Mucosa of rectum (tissue), 2 donors: Measurements from ENCODE around the gene KRTAP9-8.
"Not testable (repeated sequence)": the region's sequence is repeated elsewhere in the genome, so short reads cannot be mapped to it uniquely, and the experiment has no call there.

ENCODE experiments used
- H3K27ac ChIP-seq, 2 donors: one replicate each; pipeline ENCODE4 v1.7.0; 2013; ENCODE audit warnings: inconsistent platforms in 2 of 2, low read depth in 2 of 2, low read length in 2 of 2
- H3K27me3 ChIP-seq, 2 donors: one replicate each; pipeline ENCODE4 v1.7.0; 2013; ENCODE audit warnings: low read length in 2 of 2; ENCODE audit not compliant: control insufficient read depth in 2 of 2, insufficient read depth in 2 of 2
- H3K36me3 ChIP-seq, 2 donors: one replicate each; pipeline ENCODE4 v1.7.0; 2013; ENCODE audit warnings: low read length in 2 of 2; ENCODE audit not compliant: control insufficient read depth in 2 of 2, insufficient read depth in 2 of 2
- H3K4me1 ChIP-seq, 2 donors: one replicate each; pipeline ENCODE4 v1.7.0; 2013; ENCODE audit warnings: low read length in 2 of 2, mild to moderate bottlenecking in 1 of 2; ENCODE audit not compliant: control insufficient read depth in 2 of 2, insufficient read depth in 2 of 2
- H3K4me3 ChIP-seq, 2 donors: one replicate each; pipeline ENCODE4 v1.7.0; 2013; ENCODE audit warnings: low read length in 2 of 2
- H3K9ac ChIP-seq, 2 donors: one replicate each; pipeline ENCODE4 v1.7.0; 2013; ENCODE audit warnings: low read length in 2 of 2, low read depth in 1 of 2, mild to moderate bottlenecking in 1 of 2
- H3K9me3 ChIP-seq, 2 donors: one replicate each; pipeline ENCODE4 v1.7.0; 2013; ENCODE audit warnings: low read length in 2 of 2; ENCODE audit not compliant: control insufficient read depth in 2 of 2
- donor health status: healthy.
- donor health status: Normal muscosa, but diverticular disease.

The KRTAP9-8 gene

GRCh38 chr17:41255381-41256290 lies 17.8 kb downstream of the KRTAP9-8 start, which contains the start of gene KRTAP9-9:
KRTAP9-9 (plus strand) TSS chr17:41255384.
- H3K27me3 ChIP-seq, result peaks cover 11 to 18% of the 10 kb centered on the region in 2 donors
- H3K9ac ChIP-seq, H3K36me3 ChIP-seq, H3K4me3 ChIP-seq, H3K4me1 ChIP-seq, H3K27ac ChIP-seq, H3K9me3 ChIP-seq: not testable (repeated sequence)

GRCh38 chr17:41256291-41256685 lies 18.5 kb downstream of the KRTAP9-8 start:
- Histone ChIP-seq H3K4me1 (no peaks in the 10 kb centered on the region), H3K27ac (no peak overlapping the region), H3K9ac (no peak overlapping the region), H3K36me3 (no peaks in the 10 kb centered on the region), H3K27me3 (peaks cover 9 to 18% of the 10 kb centered on the region in 2 donors), H3K4me3 (no peak overlapping the region), H3K9me3 (no peaks in the 10 kb centered on the region)

GRCh38 chr17:41258406-41258805 lies 20.6 kb downstream of the KRTAP9-8 start:
- Histone ChIP-seq H3K4me3 (no peak overlapping the region), H3K27me3 (peaks cover 14% of the 10 kb centered on the region in 2 donors), H3K9me3 (no peaks in the 10 kb centered on the region), H3K9ac (no peak overlapping the region), H3K36me3 (no peaks in the 10 kb centered on the region), H3K27ac (no peak overlapping the region), H3K4me1 (no peaks in the 10 kb centered on the region)

- Histone ChIP-seq H3K4me1 (no peaks in the 10 kb centered on the region), H3K36me3 (no peaks in the 10 kb centered on the region), H3K9ac (no peak overlapping the region), H3K4me3 (no peak overlapping the region), H3K27ac (no peak overlapping the region), H3K27me3 (peaks cover 2 to 10% of the 10 kb centered on the region in 2 donors), H3K9me3 (no peaks in the 10 kb centered on the region)
Observed at GRCh38 chr17:41263212-41263611, 25.4 kb downstream of the KRTAP9-8 start.

GRCh38 chr17:41264599-41264998 lies 26.8 kb downstream of the KRTAP9-8 start:
- no peaks in the 10 kb centered on the region for H3K9me3 ChIP-seq
- H3K9ac ChIP-seq, result no peak overlapping the region
- no peak overlapping the region for H3K27ac ChIP-seq
- H3K4me3 ChIP-seq, result no peak overlapping the region
- no peaks in the 10 kb centered on the region for H3K4me1 ChIP-seq
- peaks cover 0 to 10% of the 10 kb centered on the region in 2 donors for H3K27me3 ChIP-seq
- H3K36me3 ChIP-seq, result no peaks in the 10 kb centered on the region

GRCh38 chr17:41265078-41265477 lies 27.3 kb downstream of the KRTAP9-8 start, which contains the start of gene KRTAP9-6:
KRTAP9-6 (plus strand) TSS chr17:41265378; CDS start chr17:41265378, 0 bp downstream.
- Histone ChIP-seq H3K27me3 (peaks cover 0 to 10% of the 10 kb centered on the region in 2 donors), H3K4me1 (no peaks in the 10 kb centered on the region), H3K4me3 (no peak within 1 kb of the TSS), H3K27ac (no peak within 1 kb of the TSS), H3K36me3 (no peaks in the 10 kb centered on the region), H3K9ac (no peak within 1 kb of the TSS), H3K9me3 (no peaks in the 10 kb centered on the region)

- no peaks in the 10 kb centered on the region for H3K36me3 ChIP-seq
- H3K27ac ChIP-seq, result no peak overlapping the region
- no peak overlapping the region for H3K4me3 ChIP-seq
- H3K9me3 ChIP-seq, result no peaks in the 10 kb centered on the region
- H3K9ac ChIP-seq, result no peak overlapping the region
- H3K27me3 ChIP-seq, result peaks cover 0 to 6% of the 10 kb centered on the region in 2 donors
- H3K4me1 ChIP-seq, result no peaks in the 10 kb centered on the region
Observed at GRCh38 chr17:41267711-41268110, 29.9 kb downstream of the KRTAP9-8 start.

- not testable (repeated sequence) for H3K36me3 ChIP-seq, H3K4me1 ChIP-seq, H3K27ac ChIP-seq
Observed at GRCh38 chr17:41271323-41271722, 33.5 kb downstream of the KRTAP9-8 start.

GRCh38 chr17:41271858-41272257 lies 34.1 kb downstream of the KRTAP9-8 start:
- no peak overlapping the region for H3K27ac ChIP-seq
- no peak overlapping the region for H3K9ac ChIP-seq
- no peaks in the 10 kb centered on the region for H3K36me3 ChIP-seq
- no peaks in the 10 kb centered on the region for H3K9me3 ChIP-seq
- peaks cover 0 to 5% of the 10 kb centered on the region in 2 donors for H3K27me3 ChIP-seq
- no peaks in the 10 kb centered on the region for H3K4me1 ChIP-seq
- H3K4me3 ChIP-seq, result no peak overlapping the region

More at GRCh38 chr17:41271323-41271722, 33.5 kb downstream of the KRTAP9-8 start:
- H3K9ac ChIP-seq, H3K9me3 ChIP-seq, H3K4me3 ChIP-seq, H3K27me3 ChIP-seq: not testable (repeated sequence)

- not testable (repeated sequence) for H3K9me3 ChIP-seq, H3K4me3 ChIP-seq, H3K9ac ChIP-seq, H3K4me1 ChIP-seq, H3K27ac ChIP-seq, H3K36me3 ChIP-seq, H3K27me3 ChIP-seq
Observed at GRCh38 chr17:41275648-41276190, 37.9 kb downstream of the KRTAP9-8 start, which contains the start of gene KRTAP9-7. KRTAP9-7 (plus strand) TSS chr17:41275698; CDS start chr17:41275698, 0 bp downstream.
